Mammary epithelial cell (primary cell): Measurements from ENCODE around the gene RBM4.

Experiments used
- EZH2 ChIP-seq: IDR thresholded peaks from 2 replicates; pipeline ENCODE4 v1.6.1; 2012; ENCODE audit warnings: low read length, inconsistent platforms, borderline replicate concordance
- TF ChIP-seq, protein P1 (sequence below), 2 donors: IDR thresholded peaks in 1 of 2; conservative IDR thresholded peaks in 1 of 2; 2 replicates each; pipeline ENCODE4 v1.5.1; 2011 to 2012; ENCODE audit warnings: inconsistent platforms in 2 of 2, low read length in 2 of 2, mild to moderate bottlenecking in 2 of 2, control low read depth in 1 of 2, low read depth in 1 of 2; ENCODE audit not compliant: insufficient read depth in 1 of 2; ENCODE audit errors: extremely low read depth in 1 of 2

DNA sequence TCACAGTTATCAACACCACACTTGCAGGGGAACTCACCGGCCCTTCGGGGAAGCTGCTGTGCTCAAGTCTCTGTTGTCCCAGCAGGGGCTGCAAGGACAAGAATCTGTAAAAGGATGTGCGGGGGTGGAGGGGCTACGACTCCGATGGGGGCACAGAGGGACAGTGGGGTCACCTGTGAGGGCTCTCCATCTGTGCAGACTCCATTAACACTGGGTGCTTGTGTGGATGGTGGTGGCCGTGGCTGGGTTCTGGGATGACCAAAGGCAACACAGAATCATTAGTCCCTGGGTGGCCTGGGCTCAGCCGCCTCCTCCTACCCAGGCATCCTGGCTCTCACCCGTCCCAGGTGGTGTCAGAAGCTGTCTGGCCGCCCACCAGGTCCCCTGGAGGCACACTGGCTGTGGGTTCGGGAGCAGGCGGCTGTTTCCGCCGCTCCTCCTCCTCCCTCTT lies 49.4 kb downstream of the RBM4 start:
- TF ChIP-seq, protein P1, sequence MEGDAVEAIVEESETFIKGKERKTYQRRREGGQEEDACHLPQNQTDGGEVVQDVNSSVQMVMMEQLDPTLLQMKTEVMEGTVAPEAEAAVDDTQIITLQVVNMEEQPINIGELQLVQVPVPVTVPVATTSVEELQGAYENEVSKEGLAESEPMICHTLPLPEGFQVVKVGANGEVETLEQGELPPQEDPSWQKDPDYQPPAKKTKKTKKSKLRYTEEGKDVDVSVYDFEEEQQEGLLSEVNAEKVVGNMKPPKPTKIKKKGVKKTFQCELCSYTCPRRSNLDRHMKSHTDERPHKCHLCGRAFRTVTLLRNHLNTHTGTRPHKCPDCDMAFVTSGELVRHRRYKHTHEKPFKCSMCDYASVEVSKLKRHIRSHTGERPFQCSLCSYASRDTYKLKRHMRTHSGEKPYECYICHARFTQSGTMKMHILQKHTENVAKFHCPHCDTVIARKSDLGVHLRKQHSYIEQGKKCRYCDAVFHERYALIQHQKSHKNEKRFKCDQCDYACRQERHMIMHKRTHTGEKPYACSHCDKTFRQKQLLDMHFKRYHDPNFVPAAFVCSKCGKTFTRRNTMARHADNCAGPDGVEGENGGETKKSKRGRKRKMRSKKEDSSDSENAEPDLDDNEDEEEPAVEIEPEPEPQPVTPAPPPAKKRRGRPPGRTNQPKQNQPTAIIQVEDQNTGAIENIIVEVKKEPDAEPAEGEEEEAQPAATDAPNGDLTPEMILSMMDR (conservative IDR thresholded peaks at IDR 0.05 in 1 of 2, IDR thresholded peaks at IDR 0.05 in 1 of 2; ENCODE audit: extremely low read depth in 1 of 2, insufficient read depth in 1 of 2, low read depth in 1 of 2, low read length in 2 of 2), result no peak
- TF ChIP-seq EZH2, result no peak
